ENCODE results near the gene ALOX12. TPM values are rescaled to one million over a fixed set of nuclear protein-coding genes. Genes with fewer than 3 reads are reported as not detected.
"Not testable (repeated sequence)": the region's sequence is repeated elsewhere in the genome, so short reads cannot be mapped to it uniquely, and the experiment has no call there.

Gene ALOX12
- total RNA-seq, 2 donors from 2014 or later: 1.2 to 32.0 TPM

DNA sequence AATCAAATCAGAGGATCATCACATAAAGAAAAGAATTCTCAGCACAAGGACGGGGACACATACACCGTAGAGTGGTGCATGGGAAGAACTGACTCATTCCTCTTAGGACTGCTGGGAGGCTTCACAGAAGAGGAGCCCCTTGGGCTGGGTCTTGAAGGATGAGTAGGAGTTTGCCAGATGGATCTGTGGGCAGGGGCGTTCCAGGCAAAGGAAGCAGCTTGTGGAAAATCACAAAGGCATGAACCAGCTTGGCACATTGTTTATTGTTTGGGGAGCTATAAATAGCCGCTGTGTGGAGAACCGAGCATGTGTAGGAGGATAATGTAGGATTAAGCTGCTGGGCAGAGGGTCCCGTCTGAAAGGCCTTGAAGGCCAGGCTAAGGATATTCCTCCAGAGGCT is 53.1 kb downstream of the ALOX12 start:
- no peaks in the 10 kb centered on the region for H3K27me3 Mint-ChIP-seq
- no peaks in the 10 kb centered on the region for H3K9me3 ChIP-seq (ENCODE audit: control insufficient read depth, low read length, poor library complexity, severe bottlenecking)
- H3K4me3 Mint-ChIP-seq: no peak overlapping the region
- DNase-seq (no peak), ATAC-seq (no peak)
- H3K27ac Mint-ChIP-seq: no peak overlapping the region
- no peaks in the 10 kb centered on the region for H3K36me3 Mint-ChIP-seq (ENCODE audit: low read depth)
- H3K4me1 Mint-ChIP-seq: peaks cover 29% of the 10 kb centered on the region

DNA sequence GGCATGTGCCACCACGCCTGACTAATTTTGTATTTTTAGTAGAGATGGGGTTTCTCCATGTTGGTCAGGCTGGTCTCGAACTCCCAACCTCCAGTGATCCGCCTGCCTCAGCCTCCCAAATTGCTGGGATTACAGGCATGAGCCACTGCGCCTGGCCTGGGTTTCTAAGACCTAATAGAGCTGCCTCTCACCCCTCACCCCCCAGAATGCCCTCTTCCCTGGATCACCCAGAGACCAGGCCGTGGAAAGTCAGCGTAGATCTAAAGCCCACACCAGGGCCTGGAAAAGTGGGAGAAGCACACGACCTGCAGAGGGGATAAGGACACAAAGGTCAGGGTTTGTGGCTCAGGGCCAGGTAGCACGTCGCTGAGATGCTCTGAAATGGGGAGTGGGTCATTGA is 54.7 kb downstream of the ALOX12 start:
- not testable (repeated sequence) for ATAC-seq; H3K27ac Mint-ChIP-seq; DNase-seq; H3K4me3 Mint-ChIP-seq; H3K36me3 Mint-ChIP-seq (ENCODE audit: low read depth); H3K9me3 ChIP-seq (ENCODE audit: control insufficient read depth, low read length, poor library complexity, severe bottlenecking); H3K27me3 Mint-ChIP-seq
- peaks cover 31% of the 10 kb centered on the region for H3K4me1 Mint-ChIP-seq

DNA sequence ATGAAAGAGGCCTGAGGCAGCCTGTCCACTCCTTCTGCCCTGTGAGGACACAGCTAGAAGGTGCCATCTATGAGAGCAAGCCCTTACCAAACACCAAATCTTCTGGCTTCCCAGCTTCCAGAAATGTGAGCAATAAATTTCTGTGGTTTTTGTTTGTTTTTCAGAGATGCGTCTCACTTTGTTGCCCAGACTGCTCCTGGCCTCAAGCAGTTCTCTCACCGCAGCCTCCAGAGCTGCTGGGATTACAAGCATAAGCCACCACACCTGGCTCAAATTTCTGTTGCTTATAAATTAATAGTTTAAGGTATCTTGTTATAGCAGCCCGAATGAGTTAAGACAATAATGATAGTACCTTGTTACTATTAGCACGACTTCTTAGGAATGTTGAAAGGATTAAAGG is 60.5 kb downstream of the ALOX12 start:
- DNase-seq: no peak
- Mint-ChIP-seq H3K4me3 (no peak overlapping the region), H3K27me3 (peaks cover 7% of the 10 kb centered on the region), H3K36me3 (ENCODE audit: low read depth) (no peaks in the 10 kb centered on the region), H3K27ac (no peak overlapping the region), H3K4me1 (peaks cover 9% of the 10 kb centered on the region)
- H3K9me3 ChIP-seq (ENCODE audit: control insufficient read depth, low read length, poor library complexity, severe bottlenecking): no peaks in the 10 kb centered on the region
- no peak for ATAC-seq

DNA sequence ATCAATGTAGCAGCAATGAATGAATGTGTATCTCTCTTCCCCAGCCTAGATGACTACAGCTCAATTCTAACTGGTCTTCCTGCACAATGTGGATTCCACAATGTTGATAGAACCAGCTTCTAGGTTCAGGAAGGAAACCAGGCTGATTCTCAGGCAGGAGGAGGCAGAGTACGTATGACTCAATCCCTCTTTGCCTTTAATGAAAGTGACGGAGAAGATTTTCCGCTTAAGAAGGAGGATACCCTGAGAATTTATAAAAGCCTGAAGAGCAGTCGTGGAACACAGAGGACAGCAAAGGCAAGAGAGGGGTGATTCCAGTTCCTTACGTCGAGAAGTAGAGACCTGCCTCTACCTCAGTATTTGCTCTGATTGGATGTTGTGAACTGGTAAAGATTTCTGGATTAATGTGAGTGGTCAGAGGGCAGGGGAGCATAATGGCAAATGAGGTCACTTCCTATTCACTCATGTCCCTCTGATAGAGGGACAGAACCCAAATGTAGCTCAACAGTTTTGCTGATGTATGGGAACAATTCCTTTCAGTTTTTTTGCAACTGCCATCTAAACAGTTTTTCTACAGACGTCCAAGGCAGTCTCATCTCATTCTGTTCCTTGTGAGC is 63.1 kb downstream of the ALOX12 start:
- Mint-ChIP-seq H3K27me3 (peaks cover 20% of the 10 kb centered on the region), H3K36me3 (ENCODE audit: low read depth) (peaks cover 2% of the 10 kb centered on the region), H3K4me1 (peaks cover 8% of the 10 kb centered on the region), H3K27ac (no peak overlapping the region), H3K4me3 (no peak overlapping the region)
- DNase-seq: no peak
- no peaks in the 10 kb centered on the region for H3K9me3 ChIP-seq (ENCODE audit: control insufficient read depth, low read length, poor library complexity, severe bottlenecking)
- ATAC-seq: no peak

Other genes starting within 250 kb of the ALOX12 start
- 10 to 100 TPM; 41.2 to 53.2 TPM for gene XAF1, start 240.0 kb upstream of the ALOX12 start, total RNA-seq
- under 1 TPM; 0.17 to 0.44 TPM for gene FBXO39, start 219.8 kb upstream of the ALOX12 start, total RNA-seq
- gene TEKT1, start 164.3 kb upstream of the ALOX12 start, total RNA-seq: under 1 TPM in 1 of 2 donors, not detected in 1; 0.37 TPM
- gene RNASEK, start 16.6 kb downstream of the ALOX12 start, total RNA-seq: 100 to 1,000 TPM; 141 to 150 TPM
- under 1 TPM in 1 of 2 donors, not detected in 1; 0.17 TPM for gene BCL6B, start 27.0 kb downstream of the ALOX12 start, total RNA-seq
- 1 to 10 TPM; 3.3 to 4.6 TPM for gene SLC16A13, start 40.0 kb downstream of the ALOX12 start, total RNA-seq
- gene SLC16A11, start 48.0 kb downstream of the ALOX12 start, total RNA-seq: under 1 TPM in 1 of 2 donors, not detected in 1; 0.40 TPM
- 1 to 10 TPM in 1 of 2 donors, under 1 TPM in 1; 0.40 to 7.1 TPM for gene CLEC10A, start 84.2 kb downstream of the ALOX12 start, total RNA-seq
- gene ASGR2, start 118.8 kb downstream of the ALOX12 start, total RNA-seq: under 1 TPM; 0.67 to 0.78 TPM
- under 1 TPM; 0.42 to 0.92 TPM for gene ASGR1, start 183.3 kb downstream of the ALOX12 start, total RNA-seq
- 10 to 100 TPM in 1 of 2 donors, 1 to 10 TPM in 1; 9.8 to 16.1 TPM for gene DLG4, start 223.8 kb downstream of the ALOX12 start, total RNA-seq
- 100 to 1,000 TPM; 268 to 279 TPM for gene ACADVL, start 223.9 kb downstream of the ALOX12 start, total RNA-seq
- 10 to 100 TPM; 37.0 to 46.9 TPM for gene DVL2, start 238.5 kb downstream of the ALOX12 start, total RNA-seq
- 10 to 100 TPM; 19.2 to 23.2 TPM for gene PHF23, start 243.4 kb downstream of the ALOX12 start, total RNA-seq
- 100 to 1,000 TPM; 212 to 247 TPM for gene GABARAP, start 246.4 kb downstream of the ALOX12 start, total RNA-seq